ENCODE data around the gene LRRC4C. TPM values are rescaled to one million over a fixed set of nuclear protein-coding genes. Genes with fewer than 3 reads are reported as not detected.

The LRRC4C gene
- total RNA-seq, 2 experiments from 2014 or later, result not detected

GRCh38 chr11:40445391-40445790 lies 1014.1 kb downstream of the LRRC4C start:
- DNase-seq (no peak), ATAC-seq (ENCODE audit: poor library complexity) (no peak)
- Histone ChIP-seq H3K27ac (ENCODE audit: low read depth in 1 of 2, low read length in 2 of 2) (no peak overlapping the region), H3K4me1 (ENCODE audit: insufficient read depth, low read length) (no peaks in the 10 kb centered on the region), H3K36me3 (ENCODE audit: insufficient read depth, low read length) (no peaks in the 10 kb centered on the region), H3K27me3 (ENCODE audit: control insufficient read depth in 1 of 2, insufficient read depth in 2 of 2, low read length in 2 of 2) (no peaks in the 10 kb centered on the region), H3K4me3 (ENCODE audit: low read length) (no peak overlapping the region), H3K9me3 (ENCODE audit: control insufficient read depth in 1 of 2, insufficient read depth in 1 of 2, low read length in 2 of 2) (peaks cover 0 to 7% of the 10 kb centered on the region in 2 experiments)
- Mint-ChIP-seq H3K27me3 (no peaks in the 10 kb centered on the region), H3K4me3 (no peak overlapping the region), H3K27ac (no peak overlapping the region), H3K9me3 (peaks cover 15% of the 10 kb centered on the region), H3K4me1 (ENCODE audit: low read depth) (no peaks in the 10 kb centered on the region), H3K36me3 (ENCODE audit: low read depth) (no peaks in the 10 kb centered on the region)
- intact Hi-C loops (cut with DNase I, micrococcal nuclease), result no loop called here
- TF ChIP-seq, protein P1, sequence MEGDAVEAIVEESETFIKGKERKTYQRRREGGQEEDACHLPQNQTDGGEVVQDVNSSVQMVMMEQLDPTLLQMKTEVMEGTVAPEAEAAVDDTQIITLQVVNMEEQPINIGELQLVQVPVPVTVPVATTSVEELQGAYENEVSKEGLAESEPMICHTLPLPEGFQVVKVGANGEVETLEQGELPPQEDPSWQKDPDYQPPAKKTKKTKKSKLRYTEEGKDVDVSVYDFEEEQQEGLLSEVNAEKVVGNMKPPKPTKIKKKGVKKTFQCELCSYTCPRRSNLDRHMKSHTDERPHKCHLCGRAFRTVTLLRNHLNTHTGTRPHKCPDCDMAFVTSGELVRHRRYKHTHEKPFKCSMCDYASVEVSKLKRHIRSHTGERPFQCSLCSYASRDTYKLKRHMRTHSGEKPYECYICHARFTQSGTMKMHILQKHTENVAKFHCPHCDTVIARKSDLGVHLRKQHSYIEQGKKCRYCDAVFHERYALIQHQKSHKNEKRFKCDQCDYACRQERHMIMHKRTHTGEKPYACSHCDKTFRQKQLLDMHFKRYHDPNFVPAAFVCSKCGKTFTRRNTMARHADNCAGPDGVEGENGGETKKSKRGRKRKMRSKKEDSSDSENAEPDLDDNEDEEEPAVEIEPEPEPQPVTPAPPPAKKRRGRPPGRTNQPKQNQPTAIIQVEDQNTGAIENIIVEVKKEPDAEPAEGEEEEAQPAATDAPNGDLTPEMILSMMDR (IDR thresholded peaks at IDR 0.05), result no peak
- CTCF ChIA-PET, result no interaction called here
- POLR2A ChIA-PET, result no interaction called here

- no peak overlapping the region for H3K4me3 Mint-ChIP-seq
- H3K9me3 ChIP-seq (ENCODE audit: control insufficient read depth in 1 of 2, insufficient read depth in 1 of 2, low read length in 2 of 2), result peaks cover 0 to 14% of the 10 kb centered on the region in 2 experiments
- intact Hi-C loops (cut with DNase I, micrococcal nuclease), result no loop called here
- no peak overlapping the region for H3K4me3 ChIP-seq (ENCODE audit: low read length)
- POLR2A ChIA-PET, result no interaction called here
- H3K27me3 ChIP-seq (ENCODE audit: control insufficient read depth in 1 of 2, insufficient read depth in 2 of 2, low read length in 2 of 2), result no peaks in the 10 kb centered on the region
- H3K36me3 ChIP-seq (ENCODE audit: insufficient read depth, low read length), result no peaks in the 10 kb centered on the region
- H3K36me3 Mint-ChIP-seq (ENCODE audit: low read depth), result no peaks in the 10 kb centered on the region
- H3K4me1 ChIP-seq (ENCODE audit: insufficient read depth, low read length), result no peaks in the 10 kb centered on the region
- TF ChIP-seq, protein P1 (IDR thresholded peaks at IDR 0.05), result no peak
- H3K27ac Mint-ChIP-seq, result no peak overlapping the region
- H3K4me1 Mint-ChIP-seq (ENCODE audit: low read depth), result no peaks in the 10 kb centered on the region
- no peak for DNase-seq
- no peak overlapping the region for H3K27ac ChIP-seq (ENCODE audit: low read depth in 1 of 2, low read length in 2 of 2)
- CTCF ChIA-PET, result no interaction called here
- peaks cover 14% of the 10 kb centered on the region for H3K9me3 Mint-ChIP-seq
- ATAC-seq (ENCODE audit: poor library complexity), result no peak
- H3K27me3 Mint-ChIP-seq, result no peaks in the 10 kb centered on the region
Observed at GRCh38 chr11:40444151-40444550, 1015.3 kb downstream of the LRRC4C start.

DNA sequence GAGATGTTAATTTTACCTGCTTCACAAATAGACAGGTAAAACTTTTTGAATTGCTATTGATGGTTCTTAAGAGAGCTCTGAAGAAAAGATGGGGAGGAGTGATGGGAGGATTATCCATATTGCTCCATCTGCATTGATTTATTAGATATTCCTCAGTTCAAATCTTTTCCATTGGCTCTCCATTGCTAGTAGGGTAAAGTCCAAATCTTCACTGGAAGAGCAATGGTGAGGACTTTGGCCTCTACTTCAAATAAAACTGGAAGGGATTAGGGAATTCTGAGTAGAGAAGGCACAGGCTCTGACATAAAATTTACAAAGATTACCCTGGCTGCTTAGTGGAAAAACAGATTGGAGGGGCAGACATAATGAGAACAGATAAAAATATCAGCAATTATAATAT lies 1024.1 kb downstream of the LRRC4C start:
- Histone ChIP-seq H3K36me3 (ENCODE audit: insufficient read depth, low read length) (no peaks in the 10 kb centered on the region), H3K4me1 (ENCODE audit: insufficient read depth, low read length) (no peaks in the 10 kb centered on the region), H3K27me3 (ENCODE audit: control insufficient read depth in 1 of 2, insufficient read depth in 2 of 2, low read length in 2 of 2) (no peaks in the 10 kb centered on the region), H3K9me3 (ENCODE audit: control insufficient read depth in 1 of 2, insufficient read depth in 1 of 2, low read length in 2 of 2) (peaks cover 0 to 27% of the 10 kb centered on the region in 2 experiments), H3K27ac (ENCODE audit: low read depth in 1 of 2, low read length in 2 of 2) (no peak overlapping the region), H3K4me3 (ENCODE audit: low read length) (no peak overlapping the region)
- TF ChIP-seq, protein P1 (IDR thresholded peaks at IDR 0.05), result no peak
- Mint-ChIP-seq H3K27ac (no peak overlapping the region), H3K36me3 (ENCODE audit: low read depth) (no peaks in the 10 kb centered on the region), H3K27me3 (no peaks in the 10 kb centered on the region), H3K4me1 (ENCODE audit: low read depth) (no peaks in the 10 kb centered on the region), H3K4me3 (no peak overlapping the region), H3K9me3 (peaks cover 16% of the 10 kb centered on the region)
- DNase-seq, result no peak
- no peak for ATAC-seq (ENCODE audit: poor library complexity)
- ChIA-PET CTCF (no interaction called here), POLR2A (no interaction called here)
- intact Hi-C loops (cut with DNase I, micrococcal nuclease), result no loop called here

Data from CD4-positive, alpha-beta T cell (primary cell).